ENCODE data around the gene RIMOC1.

The RIMOC1 gene

DNA sequence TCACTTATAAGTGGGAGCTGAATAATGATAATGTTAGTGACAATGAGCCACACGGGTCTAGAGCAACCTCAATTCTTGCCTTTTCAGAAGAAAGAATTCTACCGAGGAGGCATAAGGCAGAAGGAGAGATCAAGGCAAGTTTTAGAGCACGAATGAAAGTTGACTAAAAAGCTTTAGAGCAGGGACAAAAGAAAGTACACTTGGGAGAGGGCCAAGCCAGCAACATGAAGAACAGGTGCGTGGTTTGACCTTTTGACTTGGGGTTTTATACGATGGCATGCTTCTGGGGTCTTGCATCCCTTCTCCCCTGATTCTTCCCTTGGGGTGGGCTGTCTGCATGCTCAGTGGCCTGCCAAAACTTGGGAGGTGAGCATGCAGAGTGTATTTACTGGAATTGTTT, 21.4 kb upstream of the RIMOC1 start:
- Histone ChIP-seq H3K4me1 (ENCODE audit: low read length) (peaks cover 7% of the 10 kb centered on the region), H2AFZ (ENCODE audit: low read length) (no peak overlapping the region), H3K9ac (ENCODE audit: low read length) (no peak overlapping the region), H3F3A (ENCODE audit: insufficient read depth, low read length) (no peaks in the 10 kb centered on the region), H3K9me2 (replicated peaks; ENCODE audit: insufficient read depth, low read length) (no peaks in the 10 kb centered on the region), H3K9me3 (replicated peaks; ENCODE audit: insufficient read depth, low read length) (no peaks in the 10 kb centered on the region), H4K20me1 (ENCODE audit: insufficient read depth, low read length) (no peaks in the 10 kb centered on the region), H3K4me3 (ENCODE audit: low read length) (no peak overlapping the region), H3K79me2 (ENCODE audit: low read length) (no peaks in the 10 kb centered on the region), H3K36me3 (replicated peaks; ENCODE audit: insufficient read depth, low read length) (no peaks in the 10 kb centered on the region), H3K27me3 (replicated peaks; ENCODE audit: insufficient read depth, low read length) (no peaks in the 10 kb centered on the region), H3K27ac (ENCODE audit: low read length) (no peak overlapping the region), H3K4me2 (ENCODE audit: low read depth, low read length) (no peak overlapping the region)
- DNase-seq = no peak
- TF ChIP-seq EZH2phosphoT487 (IDR thresholded peaks at IDR 0.05; ENCODE audit: low read length) (no peak), EZH2 (optimal IDR thresholded peaks at IDR 0.05; ENCODE audit: low read depth, low read length) (no peak)
- TF ChIP-seq, protein P1, sequence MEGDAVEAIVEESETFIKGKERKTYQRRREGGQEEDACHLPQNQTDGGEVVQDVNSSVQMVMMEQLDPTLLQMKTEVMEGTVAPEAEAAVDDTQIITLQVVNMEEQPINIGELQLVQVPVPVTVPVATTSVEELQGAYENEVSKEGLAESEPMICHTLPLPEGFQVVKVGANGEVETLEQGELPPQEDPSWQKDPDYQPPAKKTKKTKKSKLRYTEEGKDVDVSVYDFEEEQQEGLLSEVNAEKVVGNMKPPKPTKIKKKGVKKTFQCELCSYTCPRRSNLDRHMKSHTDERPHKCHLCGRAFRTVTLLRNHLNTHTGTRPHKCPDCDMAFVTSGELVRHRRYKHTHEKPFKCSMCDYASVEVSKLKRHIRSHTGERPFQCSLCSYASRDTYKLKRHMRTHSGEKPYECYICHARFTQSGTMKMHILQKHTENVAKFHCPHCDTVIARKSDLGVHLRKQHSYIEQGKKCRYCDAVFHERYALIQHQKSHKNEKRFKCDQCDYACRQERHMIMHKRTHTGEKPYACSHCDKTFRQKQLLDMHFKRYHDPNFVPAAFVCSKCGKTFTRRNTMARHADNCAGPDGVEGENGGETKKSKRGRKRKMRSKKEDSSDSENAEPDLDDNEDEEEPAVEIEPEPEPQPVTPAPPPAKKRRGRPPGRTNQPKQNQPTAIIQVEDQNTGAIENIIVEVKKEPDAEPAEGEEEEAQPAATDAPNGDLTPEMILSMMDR (IDR thresholded peaks at IDR 0.05; ENCODE audit: low read length) = no peak

DNA sequence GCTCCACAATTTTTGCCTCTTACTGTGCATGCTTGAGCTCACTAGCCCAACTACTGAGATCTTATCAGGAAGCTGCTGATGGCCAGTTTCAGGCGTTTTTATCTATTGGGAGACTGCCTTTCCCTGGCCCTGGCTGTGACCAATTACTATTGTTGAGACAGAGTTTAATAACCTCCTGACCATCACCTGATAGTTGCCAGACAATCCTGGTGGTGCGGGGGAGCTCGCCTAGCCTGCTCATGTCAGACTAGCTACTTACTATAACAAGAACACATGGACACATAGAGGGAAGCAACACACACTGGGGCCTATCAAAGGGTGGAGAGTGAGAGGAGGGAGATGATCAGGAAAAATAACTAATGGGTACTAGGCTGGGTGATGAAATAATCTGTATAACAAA, 20.9 kb upstream of the RIMOC1 start:
- Histone ChIP-seq H3K36me3 (replicated peaks; ENCODE audit: insufficient read depth, low read length) (no peaks in the 10 kb centered on the region), H3F3A (ENCODE audit: insufficient read depth, low read length) (no peaks in the 10 kb centered on the region), H3K4me1 (ENCODE audit: low read length) (peaks cover 7% of the 10 kb centered on the region), H3K9ac (ENCODE audit: low read length) (no peak overlapping the region), H3K9me2 (replicated peaks; ENCODE audit: insufficient read depth, low read length) (no peaks in the 10 kb centered on the region), H2AFZ (ENCODE audit: low read length) (no peak overlapping the region), H3K27ac (ENCODE audit: low read length) (no peak overlapping the region), H3K4me2 (ENCODE audit: low read depth, low read length) (no peak overlapping the region), H3K4me3 (ENCODE audit: low read length) (no peak overlapping the region), H3K79me2 (ENCODE audit: low read length) (no peaks in the 10 kb centered on the region), H3K27me3 (replicated peaks; ENCODE audit: insufficient read depth, low read length) (no peaks in the 10 kb centered on the region), H3K9me3 (replicated peaks; ENCODE audit: insufficient read depth, low read length) (no peaks in the 10 kb centered on the region), H4K20me1 (ENCODE audit: insufficient read depth, low read length) (no peaks in the 10 kb centered on the region)
- TF ChIP-seq EZH2 (optimal IDR thresholded peaks at IDR 0.05; ENCODE audit: low read depth, low read length) (no peak), EZH2phosphoT487 (IDR thresholded peaks at IDR 0.05; ENCODE audit: low read length) (no peak)
- TF ChIP-seq, protein P1 (IDR thresholded peaks at IDR 0.05; ENCODE audit: low read length) = no peak
- DNase-seq = no peak

DNA sequence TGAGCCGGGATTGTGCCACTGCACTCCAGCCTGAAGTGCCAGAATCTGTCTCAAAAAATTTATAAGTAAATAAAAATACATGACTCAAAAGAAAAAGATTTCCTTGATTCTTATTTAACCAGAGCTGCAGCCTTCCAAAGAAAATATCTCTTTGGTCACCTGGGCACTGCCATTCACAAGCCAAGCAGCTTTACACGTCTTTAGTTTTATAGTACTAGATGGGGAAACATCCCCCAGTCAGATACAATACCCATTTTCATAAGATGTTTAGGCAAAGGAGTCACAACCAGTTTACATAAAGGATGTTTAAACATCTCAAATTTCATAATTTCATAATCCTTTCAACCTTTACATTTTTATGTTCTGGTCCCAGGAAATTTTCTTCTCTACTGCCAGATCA, 20.2 kb upstream of the RIMOC1 start:
- no peaks in the 10 kb centered on the region for H3K36me3 ChIP-seq (replicated peaks; ENCODE audit: insufficient read depth, low read length)
- peaks cover 7% of the 10 kb centered on the region for H3K4me1 ChIP-seq (ENCODE audit: low read length)
- no peaks in the 10 kb centered on the region for H3K9me3 ChIP-seq (replicated peaks; ENCODE audit: insufficient read depth, low read length)
- no peaks in the 10 kb centered on the region for H3K79me2 ChIP-seq (ENCODE audit: low read length)
- no peaks in the 10 kb centered on the region for H3K27me3 ChIP-seq (replicated peaks; ENCODE audit: insufficient read depth, low read length)
- H4K20me1 ChIP-seq (ENCODE audit: insufficient read depth, low read length) = no peaks in the 10 kb centered on the region
- no peak for DNase-seq
- H3K9me2 ChIP-seq (replicated peaks; ENCODE audit: insufficient read depth, low read length) = no peaks in the 10 kb centered on the region
- H3K27ac ChIP-seq (ENCODE audit: low read length) = no peak overlapping the region
- H3K4me2 ChIP-seq (ENCODE audit: low read depth, low read length) = no peak overlapping the region
- no peak for TF ChIP-seq EZH2phosphoT487 (IDR thresholded peaks at IDR 0.05; ENCODE audit: low read length)
- TF ChIP-seq, protein P1 (IDR thresholded peaks at IDR 0.05; ENCODE audit: low read length) = no peak
- no peak for TF ChIP-seq EZH2 (optimal IDR thresholded peaks at IDR 0.05; ENCODE audit: low read depth, low read length)
- H3K9ac ChIP-seq (ENCODE audit: low read length) = no peak overlapping the region
- H2AFZ ChIP-seq (ENCODE audit: low read length) = no peak overlapping the region
- no peaks in the 10 kb centered on the region for H3F3A ChIP-seq (ENCODE audit: insufficient read depth, low read length)
- no peak overlapping the region for H3K4me3 ChIP-seq (ENCODE audit: low read length)

Data from MM.1S (cell line).